ENCODE measurements around the gene UCN.
"Not testable (repeated sequence)": the region's sequence is repeated elsewhere in the genome, so short reads cannot be mapped to it uniquely, and the experiment has no call there.

DNA sequence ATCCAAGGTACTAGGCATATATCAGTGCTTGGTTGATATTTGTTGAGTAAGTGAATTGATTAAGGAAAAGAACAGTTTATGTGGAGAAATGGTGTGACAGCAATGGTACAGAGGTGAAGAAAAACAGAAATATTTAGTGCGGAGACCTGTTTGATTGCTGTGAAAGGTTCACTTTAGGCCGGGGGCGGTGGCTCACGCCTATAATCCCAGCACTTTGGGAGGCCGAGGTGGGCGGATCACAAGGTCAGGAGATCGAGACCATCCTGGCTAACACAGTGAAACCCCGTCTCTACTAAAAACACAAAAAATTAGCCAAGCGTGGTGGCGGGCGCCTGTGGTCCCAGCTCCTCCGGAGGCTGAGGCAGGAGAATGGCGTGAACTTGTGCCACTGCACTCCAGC is 39.9 kb downstream of the UCN start:
- TF ChIP-seq EZH2 (IDR thresholded peaks at IDR 0.05; ENCODE audit: borderline replicate concordance, low read length); CTCF (IDR thresholded peaks at IDR 0.05; ENCODE audit: low read length): not testable (repeated sequence)
